Glomerular visceral epithelial cell (primary cell): Measurements from ENCODE around the gene KCNJ10.

Experiments
- DNase-seq: peaks from one replicate; pipeline ENCODE4 v3.0.0-alpha.2; 2016; ENCODE audit errors: extremely low spot score

Gene KCNJ10

DNA sequence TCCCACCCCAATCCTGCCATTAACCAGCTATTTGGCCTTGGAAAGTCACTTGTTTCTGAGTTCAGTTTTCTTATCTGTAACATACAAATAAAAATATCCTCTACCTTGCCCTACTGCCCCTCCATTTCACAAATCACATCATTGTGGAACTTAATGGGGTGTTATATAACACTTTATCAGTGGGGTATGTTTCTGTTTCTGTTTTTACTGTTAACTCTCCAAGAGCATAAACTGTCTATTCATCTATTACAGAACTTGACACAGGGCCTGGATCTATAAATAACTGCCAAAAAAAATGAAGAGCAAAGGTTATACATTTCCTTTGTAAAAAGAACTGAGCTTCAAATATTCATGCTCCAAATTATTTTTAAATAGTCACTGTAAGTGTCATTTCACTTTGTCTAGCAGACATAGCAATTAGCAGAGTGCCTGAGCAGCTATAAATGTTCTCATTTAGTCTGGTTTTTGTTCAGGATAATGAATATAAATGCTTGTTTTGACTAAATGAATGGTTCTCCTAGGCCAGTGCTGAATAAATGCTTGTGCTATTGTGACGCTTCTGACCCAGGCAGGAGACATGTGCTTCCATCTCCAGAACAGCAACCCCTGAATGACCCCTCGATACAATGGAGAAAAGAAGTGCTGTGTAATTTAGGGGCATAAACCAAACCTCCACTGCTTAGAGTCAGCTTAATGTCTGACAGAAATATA lies 45.6 kb downstream of the KCNJ10 start:
- DNase-seq: no peak

DNA sequence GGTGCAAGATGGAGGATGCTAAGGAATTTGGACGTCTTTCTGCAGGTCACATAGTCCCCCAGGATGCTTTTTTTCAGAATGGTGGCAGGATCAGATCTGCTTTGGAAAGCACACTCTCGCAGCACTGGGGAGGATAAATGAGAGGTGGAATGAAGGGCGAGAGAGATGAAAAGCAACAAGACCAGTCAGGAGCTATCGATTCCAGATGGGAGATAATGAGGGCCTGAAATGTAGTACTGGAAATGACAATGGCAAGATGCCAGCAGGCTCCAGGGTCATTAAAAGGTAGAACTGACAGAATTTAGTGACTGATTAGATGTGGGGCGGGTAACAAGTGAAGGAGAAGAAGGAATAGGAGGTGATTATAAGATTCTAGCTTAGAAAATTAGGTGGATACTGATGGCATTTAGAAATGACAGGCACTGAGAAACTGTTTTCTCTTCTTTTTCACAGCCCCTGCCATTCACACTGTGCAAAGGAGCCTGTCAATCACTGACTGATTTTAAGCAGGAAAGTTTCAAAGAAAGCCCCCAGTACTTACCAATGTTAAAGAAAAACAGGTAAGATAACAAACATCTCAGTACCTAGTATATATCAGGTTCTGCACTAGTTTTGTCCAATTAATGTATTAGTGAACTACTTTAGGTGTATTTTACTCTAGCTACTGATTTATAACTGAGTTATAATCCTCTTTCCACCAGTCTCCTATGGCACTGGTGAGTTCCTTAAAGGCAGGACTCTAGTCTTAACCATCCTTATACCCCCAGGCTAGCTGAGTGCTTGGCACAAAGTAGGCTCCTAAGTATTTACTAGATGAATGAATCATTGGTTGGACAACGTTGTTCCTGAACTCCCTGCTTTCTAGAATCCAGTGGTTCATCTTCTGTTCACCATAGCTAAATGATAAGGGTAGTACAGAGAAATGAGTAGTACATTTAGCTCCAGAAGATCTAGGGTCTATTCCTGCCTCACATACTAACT lies 47.3 kb downstream of the KCNJ10 start:
- DNase-seq: no peak

DNA sequence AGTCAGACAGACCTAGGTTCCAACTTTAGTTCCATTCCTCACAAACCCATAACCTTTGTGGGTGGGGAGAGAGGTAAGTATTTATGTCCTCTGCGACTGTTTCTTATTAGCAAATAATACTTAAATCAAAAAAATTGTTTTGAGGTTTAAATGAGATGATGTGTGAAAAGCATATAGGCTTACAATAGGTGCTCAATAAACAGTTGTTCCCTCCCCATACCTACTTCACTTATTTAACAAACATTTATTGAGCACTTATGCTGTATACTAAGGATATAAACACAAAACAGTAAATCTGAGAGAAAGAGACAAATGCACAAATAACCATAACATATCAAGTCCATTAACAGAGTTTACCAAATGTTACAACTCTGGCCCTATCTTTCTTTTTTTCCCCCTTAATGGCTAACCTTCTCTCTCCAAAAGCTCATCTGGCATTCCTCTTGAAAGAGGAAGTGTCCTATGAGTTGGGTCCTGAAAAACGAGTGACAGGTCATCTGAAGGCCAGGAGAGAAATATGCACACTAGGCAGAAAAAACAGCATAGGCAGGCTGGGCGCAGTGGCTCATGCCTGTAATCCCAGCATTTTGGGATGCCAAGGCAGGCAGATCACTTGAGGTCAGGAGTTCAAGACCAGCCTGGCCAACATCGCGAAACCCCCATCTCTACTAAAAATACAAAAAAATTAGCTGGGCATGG lies 48.4 kb downstream of the KCNJ10 start:
- DNase-seq: no peak

DNA sequence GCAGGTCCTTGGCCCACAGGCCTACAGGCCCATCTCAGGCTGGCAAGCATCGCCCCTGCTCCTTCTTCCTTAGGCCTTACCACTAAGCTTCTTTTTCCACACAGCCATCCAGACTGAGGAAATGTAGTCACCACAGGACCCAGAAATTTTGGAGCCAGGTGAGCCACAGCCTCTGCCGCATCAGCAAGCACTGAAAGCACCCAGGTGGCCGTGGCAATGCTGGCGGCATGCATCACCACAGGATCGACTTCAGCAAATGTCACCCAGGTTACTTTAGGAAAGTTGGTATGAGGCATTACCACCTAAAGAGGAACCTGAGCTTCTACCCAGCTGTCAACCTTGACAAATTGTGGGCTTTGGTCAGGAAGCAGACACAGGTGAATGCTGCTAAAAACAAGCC lies 49.8 kb downstream of the KCNJ10 start:
- no peak for DNase-seq

DNA sequence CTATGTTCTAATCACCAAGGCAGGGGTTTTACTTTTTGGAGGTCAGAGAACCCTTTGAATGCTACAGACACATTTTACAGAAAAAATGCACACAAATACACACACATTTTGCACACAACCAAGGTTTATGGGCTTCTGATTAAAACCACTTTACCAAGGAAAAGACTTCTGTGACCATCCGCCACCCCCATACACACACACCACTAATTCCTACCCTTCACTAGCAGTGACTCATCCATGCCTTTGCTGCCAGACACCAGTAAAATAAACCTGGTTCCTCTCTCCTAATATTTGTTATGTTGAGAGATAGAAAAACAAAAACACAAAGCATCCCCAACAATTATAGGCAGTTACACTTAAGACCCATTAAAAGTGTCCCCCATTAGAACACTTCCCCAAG lies 51.1 kb downstream of the KCNJ10 start:
- peak; percentile 27 for DNase-seq

DNA sequence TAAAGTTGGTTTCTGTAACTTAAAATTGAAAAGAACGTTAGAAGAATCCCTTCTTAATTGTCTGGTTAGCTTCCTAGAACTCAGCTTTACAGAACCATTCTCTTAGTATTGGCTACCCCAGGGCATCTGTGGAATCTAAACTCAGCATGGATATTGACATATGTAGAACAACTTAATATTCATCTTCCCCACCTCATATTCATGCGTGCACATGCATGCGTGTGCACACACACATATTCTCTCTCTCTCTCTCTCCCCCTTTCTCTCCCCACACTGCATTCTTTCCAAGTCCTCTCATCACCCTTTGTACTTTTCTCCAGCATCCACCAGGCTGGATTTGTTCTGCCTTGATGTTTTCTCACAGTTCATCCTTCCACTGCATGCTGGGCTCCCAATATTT lies 51.6 kb downstream of the KCNJ10 start:
- no peak for DNase-seq

DNA sequence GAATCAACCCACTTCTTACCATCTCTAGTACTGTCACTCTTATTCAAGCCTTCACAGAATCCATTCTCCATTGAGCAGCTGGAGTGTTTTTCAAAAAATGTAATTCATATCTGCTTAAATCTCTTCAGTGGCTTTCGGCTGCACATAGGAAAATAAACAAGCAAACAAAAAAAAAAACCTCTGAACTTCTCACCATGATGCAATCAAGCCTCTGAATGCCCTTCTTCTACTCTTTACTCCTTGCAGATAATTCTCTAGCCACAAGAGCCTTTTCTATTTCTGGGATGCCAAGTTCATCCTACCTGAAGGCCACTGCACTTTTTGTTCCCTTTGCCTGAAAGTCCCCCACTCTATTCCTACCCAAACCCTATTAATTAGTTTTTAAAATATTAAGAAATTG lies 52.4 kb downstream of the KCNJ10 start:
- DNase-seq: no peak

DNA sequence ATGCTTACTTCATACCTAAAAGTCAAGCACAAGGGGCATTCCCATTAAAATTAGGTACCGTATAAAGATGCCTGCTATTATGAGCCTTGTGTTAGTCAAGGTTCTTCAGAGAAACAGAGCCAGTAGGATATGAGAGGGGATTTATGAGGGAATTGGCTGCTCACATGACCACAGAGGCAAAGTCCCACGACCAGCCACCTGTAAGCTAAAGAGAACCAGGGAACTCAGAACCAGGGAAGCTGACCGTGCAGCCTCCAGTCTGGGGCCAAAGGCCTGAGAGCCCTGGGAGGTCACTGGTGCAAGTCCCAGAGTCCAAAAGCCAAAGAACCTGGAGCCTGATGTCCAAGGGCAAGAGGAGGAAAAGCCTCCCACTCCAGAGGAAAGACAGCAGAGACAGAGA lies 58.2 kb downstream of the KCNJ10 start:
- DNase-seq: no peak

DNA sequence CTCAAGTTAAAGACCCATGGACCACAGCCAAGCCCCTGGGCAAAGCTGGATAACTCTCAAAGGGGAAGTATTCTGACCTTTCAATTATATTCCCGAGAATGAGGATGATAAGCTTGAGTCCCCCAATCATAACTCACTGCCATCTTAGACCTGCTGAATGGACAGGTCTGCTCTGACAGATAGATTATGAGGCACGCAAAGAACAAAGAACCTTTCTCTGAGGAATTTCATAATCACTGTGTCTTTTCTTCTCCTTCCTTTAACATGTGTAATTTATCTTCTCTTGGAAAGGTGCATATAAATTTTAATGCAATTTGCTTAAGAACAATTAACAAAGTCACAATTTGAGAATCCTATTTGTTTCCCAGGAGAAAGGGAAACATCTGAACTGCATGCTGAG lies 60.2 kb downstream of the KCNJ10 start:
- DNase-seq: no peak

DNA sequence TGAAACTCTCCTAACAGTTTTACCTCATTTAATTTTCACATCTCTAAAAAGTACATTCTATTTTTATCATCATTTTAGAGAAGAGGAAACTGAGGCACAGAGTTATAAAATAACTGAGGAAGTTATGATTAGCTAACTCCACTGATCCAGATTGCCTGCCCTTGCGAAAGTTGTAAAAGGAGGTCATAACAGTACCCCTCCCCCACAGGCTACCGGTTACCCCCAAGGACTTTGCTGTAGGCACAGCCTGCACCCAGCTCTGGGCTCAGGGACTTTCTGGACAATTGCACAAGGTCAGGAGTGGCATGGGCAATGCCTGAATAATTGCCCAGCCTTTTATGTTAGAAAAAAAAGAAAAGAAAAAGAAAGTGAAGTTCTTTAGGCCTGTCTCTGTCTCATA lies 60.9 kb downstream of the KCNJ10 start:
- DNase-seq: no peak

DNA sequence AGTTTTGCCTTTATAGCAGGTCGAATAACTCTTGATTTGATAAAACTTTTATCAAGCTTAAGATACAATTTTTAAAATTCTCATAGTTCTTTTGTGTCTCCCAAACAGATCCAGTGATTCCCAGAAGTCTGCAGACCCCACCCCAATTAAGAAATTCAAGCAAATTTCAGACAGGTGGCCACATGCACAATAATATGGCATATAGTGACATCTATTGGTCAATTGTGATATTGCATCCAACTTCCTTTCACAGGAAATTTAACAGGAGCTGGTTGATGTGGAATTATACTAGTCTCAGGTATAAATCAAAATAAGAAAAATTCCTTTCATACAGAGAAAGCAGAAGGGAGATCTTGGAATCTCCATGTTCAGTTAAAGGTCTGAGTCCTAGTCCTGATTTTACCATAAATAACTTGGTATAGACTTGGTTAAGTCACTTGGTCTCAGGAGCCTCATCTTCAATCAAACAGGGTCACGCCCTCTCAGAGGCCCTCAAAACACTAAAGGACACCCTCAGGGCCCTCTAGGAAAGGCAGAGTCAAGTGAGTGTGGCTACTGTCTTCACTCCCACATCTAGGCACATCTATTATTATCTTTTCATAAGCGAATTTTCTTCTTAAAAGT lies 62.3 kb downstream of the KCNJ10 start:
- peak; percentile 37 for DNase-seq

DNA sequence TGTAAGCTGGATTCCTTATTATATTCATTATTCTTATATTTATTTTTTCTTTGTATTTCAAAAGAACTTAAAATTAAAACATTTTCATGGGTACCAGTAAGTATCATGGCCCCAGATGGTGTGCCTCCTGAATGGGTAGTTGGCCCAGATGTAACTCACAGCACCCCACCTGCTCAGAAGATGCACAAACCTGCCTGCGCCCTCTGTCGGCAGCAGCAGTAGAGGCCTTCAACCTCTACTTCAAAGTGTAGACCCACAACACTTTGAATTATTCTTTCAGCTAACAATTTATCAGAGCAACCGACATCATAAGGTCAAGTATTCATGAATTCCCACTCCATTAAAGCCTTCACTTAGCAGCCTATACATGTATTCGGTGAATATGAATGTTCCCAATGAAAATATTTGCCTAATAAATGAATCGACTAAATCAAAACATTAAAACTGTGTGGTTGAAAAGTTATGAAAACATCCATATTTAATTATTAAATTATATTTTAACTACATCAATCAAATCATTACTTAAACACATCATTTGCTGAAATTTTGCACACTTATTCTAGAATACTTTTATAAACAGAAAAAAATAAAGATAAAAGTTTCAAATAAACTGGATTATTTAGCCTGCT lies 63.5 kb downstream of the KCNJ10 start:
- peak; percentile 76 for DNase-seq

DNA sequence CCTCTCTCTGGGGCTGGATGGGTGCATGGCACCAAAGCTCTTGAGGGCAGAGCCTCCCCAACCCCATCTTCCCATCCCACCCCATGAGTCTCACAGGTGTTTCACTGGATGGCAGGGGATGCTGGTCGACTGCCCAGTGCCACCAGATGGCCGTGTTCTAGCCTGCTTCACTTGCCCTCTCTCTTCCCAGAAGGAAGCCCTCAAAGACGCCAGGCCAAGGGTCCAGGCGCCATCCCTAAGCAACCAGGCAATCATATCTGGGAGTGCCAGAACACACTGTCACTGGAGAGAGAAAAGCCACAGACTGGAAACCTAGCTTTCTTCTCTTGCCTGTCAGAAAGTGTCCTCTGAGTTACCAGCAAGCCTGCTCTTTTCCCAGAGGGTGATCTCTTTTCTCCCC lies 64.9 kb downstream of the KCNJ10 start:
- no peak for DNase-seq

DNA sequence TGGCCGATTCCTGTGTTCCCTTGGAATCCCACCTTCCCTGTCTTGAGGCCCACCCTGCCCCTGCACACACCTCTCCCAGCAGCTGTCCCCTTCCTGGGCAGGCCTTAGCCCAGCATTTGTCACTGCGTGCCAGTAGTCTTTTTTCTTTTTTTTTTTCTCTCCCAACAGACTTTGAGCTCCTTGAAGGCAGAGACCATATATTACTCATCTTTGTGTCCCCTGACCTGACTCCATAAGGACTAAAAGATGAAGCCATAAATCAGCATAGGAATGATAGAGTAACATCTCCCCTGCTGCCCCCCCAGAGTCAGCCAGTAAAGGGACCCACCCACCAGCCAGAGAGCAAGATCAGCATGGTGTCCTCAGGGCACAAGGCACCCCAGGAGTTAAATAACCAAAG lies 65.5 kb downstream of the KCNJ10 start:
- no peak for DNase-seq

DNA sequence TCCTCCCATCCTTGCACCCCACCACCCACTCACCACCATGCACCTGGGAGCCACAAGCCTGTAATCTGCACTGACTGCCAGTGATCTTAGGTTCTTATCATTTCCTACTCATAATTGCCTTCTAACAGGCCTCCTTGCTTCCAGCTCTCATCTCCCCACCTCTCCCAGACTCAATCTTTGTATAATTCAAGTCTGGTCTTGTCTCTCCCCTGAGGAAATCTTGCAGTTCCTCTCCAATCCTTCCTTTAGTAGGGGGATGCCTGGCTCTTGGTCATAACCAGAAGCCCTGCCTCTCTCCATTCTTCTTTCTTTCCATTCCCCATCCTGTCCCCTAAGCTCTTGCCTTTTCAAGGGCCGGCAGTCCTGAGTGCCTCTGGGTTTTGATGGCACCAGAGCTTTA lies 66.0 kb downstream of the KCNJ10 start:
- DNase-seq: no peak

DNA sequence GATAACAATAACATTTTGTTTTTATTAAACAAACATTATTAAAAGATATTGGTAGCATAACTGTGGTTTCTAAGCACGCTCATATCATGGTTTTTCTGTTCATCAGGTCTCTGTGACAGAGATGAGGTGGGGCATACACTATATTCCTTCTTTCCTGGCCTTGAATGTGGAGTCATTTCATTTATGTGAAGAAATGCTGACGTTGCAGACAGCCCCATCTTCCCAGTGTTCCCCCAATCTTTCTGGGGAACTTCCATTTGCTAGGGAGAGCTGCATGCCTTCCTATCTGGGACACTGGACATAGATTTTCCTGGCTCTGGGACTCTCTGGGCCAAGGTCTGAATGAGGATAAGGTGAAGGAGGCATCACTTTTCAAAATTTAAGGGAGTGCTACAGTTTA lies 68.5 kb downstream of the KCNJ10 start:
- no peak for DNase-seq

DNA sequence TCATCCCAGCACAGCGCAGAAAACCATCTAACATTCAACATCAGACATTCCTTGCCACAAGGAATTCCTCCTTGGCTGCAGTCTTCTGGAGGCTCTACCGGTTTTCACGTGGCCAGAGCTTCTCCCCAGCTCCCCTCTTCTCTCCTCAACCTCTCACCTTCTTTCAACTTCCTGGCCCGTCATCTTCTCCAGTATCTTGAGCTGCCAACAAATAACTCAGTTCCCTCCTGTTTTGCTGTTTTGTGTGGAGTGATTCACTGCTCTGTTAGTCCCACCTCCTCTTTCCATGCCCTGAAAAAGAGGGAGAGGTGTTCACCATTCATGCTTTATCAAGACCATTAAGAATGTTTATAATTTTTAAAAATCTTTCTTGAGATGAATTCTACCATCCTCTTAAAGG lies 70.8 kb downstream of the KCNJ10 start:
- no peak for DNase-seq

DNA sequence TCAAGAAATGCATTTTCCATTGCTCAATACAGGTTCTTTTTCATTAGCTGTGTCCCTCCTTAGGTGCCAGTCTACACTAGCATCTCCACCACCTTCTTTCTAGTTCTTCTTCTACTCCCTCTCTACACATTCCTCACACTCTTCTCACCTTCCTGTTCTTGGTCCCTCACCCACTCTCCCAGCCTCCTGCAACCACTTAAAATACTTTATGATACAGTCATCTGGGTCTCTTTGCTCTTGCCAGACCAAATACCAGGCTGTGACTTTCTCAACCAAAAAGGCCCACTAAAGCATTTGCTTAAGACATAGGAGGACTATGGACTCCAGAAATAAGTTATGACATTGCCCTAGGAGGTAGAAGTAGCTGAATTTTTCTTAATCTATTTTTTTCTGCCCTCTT lies 73.3 kb downstream of the KCNJ10 start:
- DNase-seq: peak; percentile 74

DNA sequence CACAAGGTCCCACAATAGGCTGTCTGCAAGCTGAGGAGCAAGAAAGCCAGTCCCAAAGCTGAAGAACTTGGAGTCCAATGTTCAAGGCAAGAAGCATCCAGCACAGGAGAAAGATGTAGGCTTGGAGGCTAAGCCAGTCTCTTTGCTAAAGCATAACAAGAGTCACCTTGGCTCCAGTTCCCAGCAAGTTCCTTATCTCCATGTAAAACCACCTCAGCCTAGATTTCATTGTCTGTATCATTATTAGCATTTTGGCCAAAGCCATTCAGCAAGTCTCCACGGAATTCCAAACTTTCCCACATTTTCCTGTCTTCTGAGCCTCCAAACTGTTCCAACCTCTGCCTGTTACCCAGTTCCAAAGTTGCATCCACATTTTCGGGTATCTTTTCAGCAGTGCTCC lies 75.1 kb downstream of the KCNJ10 start:
- DNase-seq: no peak

DNA sequence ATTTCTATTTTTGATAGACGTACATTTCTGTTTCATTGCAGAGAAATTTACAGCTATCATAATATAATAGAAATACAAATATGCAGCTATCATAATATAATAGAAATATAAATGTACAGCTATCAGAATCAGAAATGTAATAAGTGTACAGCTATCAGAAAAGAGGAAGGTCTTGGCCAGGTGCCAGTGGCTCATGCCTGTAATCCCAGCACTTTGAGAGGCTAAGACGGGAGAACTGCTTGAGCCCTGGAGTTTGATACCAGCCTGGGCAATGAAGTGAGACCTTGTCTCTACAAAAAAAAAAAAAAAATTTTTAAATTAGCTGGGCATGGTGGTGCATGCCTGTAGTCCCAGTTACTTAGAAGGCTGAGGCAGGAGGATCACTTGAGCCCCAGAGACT lies 76.0 kb downstream of the KCNJ10 start:
- DNase-seq: no peak

DNA sequence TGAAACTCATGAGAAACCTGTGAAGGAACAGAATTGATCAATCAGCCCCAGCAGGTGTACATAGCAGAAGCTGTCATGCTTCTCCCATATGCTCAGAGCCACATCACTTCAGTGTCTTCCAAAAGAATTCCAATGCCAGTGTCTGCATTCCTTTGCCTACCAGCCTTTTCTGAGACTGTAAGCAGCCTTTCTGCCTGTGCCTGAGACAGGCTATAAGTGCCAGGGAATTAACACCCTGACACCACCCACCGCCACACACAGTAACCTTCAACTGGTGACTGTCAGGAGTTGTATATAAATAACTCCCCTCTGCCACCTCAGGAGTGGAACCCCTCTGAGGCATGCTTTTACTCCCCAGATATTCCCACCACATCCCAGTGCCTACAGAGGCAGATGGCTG lies 77.8 kb downstream of the KCNJ10 start:
- no peak for DNase-seq

DNA sequence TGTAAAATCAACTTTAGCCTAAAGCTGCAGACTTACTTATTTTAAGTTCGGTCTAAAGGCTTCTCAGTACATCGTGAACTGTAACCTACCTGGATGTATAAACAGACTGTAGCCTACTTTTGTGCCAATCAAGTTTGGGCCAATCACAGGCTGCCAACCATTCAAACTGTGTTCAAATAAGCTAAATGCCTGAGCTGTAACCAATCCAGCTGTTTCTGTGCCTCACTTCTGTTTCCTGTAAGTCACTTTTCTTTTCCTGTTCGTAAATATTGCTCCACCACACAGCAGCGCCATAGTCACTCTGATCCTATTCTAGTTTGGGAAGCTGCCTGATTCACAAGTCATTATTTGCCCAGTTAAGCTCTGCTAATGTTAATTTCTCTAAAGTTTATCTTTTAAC lies 78.4 kb downstream of the KCNJ10 start:
- DNase-seq: no peak
